Heart right ventricle (tissue), 16 donors: ENCODE data around the gene CRHR1. TPM values are rescaled to one million over a fixed set of nuclear protein-coding genes. Genes with fewer than 3 reads are reported as not detected.

Experiments used
- ATAC-seq, 8 donors: fragments of 200-7000 bp; cut with Tn5 transposase; one replicate each; pipeline ENCODE4 v1.9.1; 2020; ENCODE audit warnings: mild to moderate bottlenecking in 8 of 8, moderate library complexity in 8 of 8, moderate number of reproducible peaks in 1 of 8
- DNase-seq, 2 donors: peaks; one replicate each; pipeline ENCODE4 v3.0.0-alpha.2; 2020
- H3K27ac ChIP-seq, 10 donors: fragments of 200-600 bp; sonication (generic) in 2 of 10; one replicate each; pipeline versions ENCODE4 v1.5.0 to v1.8.0; 2020 to 2022; ENCODE audit warnings: mild to moderate bottlenecking in 3 of 10
- H3K27me3 ChIP-seq, 7 donors: fragments of 200-600 bp; one replicate each; pipeline ENCODE4 v1.8.0; 2021 to 2022; ENCODE audit warnings: mild to moderate bottlenecking in 2 of 7
- H3K36me3 ChIP-seq, 9 donors: fragments of 200-600 bp; sonication (generic) in 1 of 9; one replicate each; pipeline versions ENCODE4 v1.5.0 to v1.8.0; 2020 to 2022; ENCODE audit warnings: mild to moderate bottlenecking in 2 of 9
- H3K4me1 ChIP-seq, 9 donors: fragments of 200-600 bp; sonication (generic) in 1 of 9; one replicate each; pipeline versions ENCODE4 v1.5.0 to v1.8.0; 2020 to 2022; ENCODE audit warnings: mild to moderate bottlenecking in 4 of 9
- H3K4me3 ChIP-seq, 10 donors: fragments of 200-600 bp; sonication (generic) in 2 of 10; one replicate each; pipeline versions ENCODE4 v1.5.0 to v1.8.0; 2020 to 2022; ENCODE audit warnings: mild to moderate bottlenecking in 7 of 10, moderate library complexity in 2 of 10
- H3K9me3 ChIP-seq, 11 donors: fragments of 200-600 bp in 10 of 11; sonication (generic) in 2 of 11; one replicate each; pipeline versions ENCODE4 v1.5.0 to v1.8.0; 2013 to 2022; ENCODE audit warnings: mild to moderate bottlenecking in 2 of 11, control low read depth in 1 of 11, moderate library complexity in 1 of 11
- WGBS, 2 donors: extraction: QIAGEN DNeasy Blood & Tissue Kit; methylation state at CpG; one replicate each; pipeline ENCODE4 v1.1.7; 2013; ENCODE audit warnings: inconsistent platforms in 1 of 2; 5-methylcytosine and 5-hydroxymethylcytosine counted together
- intact Hi-C, 10 donors: fragments of 100-400 bp; cut with DNase I; formaldehyde crosslinking; loops; one replicate each; pipeline versions ENCODE4 v1.11.1 to v1.14.2; 2022
- polyA plus RNA-seq, 2 donors: library from polyadenylated mRNA; stranded (reverse); fragments of 200-250 nt; gene quantifications; one replicate each; pipeline ENCODE4 v1.2.3, GENCODE V29; 2013
- total RNA-seq, 10 donors: library from RNA; stranded (reverse); fragmentation: NEBNext Ultra II Directional in 3 of 10; extraction: Animal tissue kit (Norgen Biotek cat#: 25700) in 3 of 10; gene quantifications; one replicate each; pipeline versions ENCODE4 v1.2.1 to v1.2.4, GENCODE V29; 2021 to 2023
- TF ChIP-seq, protein P1 (sequence below), 9 donors: fragments of 200-600 bp; sonication (generic) in 2 of 9; IDR thresholded peaks; one replicate each; pipeline versions ENCODE4 v1.5.0 to v1.8.0; 2021 to 2022; ENCODE audit warnings: antibody characterized with exemption in 9 of 9, mild to moderate bottlenecking in 5 of 9, moderate library complexity in 1 of 9
- donor health status: Arrhythmogenic right ventricular cardiomyopathy.
- donor health status: ischemic (EF 13 %, LVEDD 7.1; RV severe dilation, severe dysfunction).
- donor health status: healthy with polysubstance abuse.
- donor health status: DM: no; HTN: yes; CAD: no.
- donor health status: DM: no; HTN: no; CAD: no.
- donor health status: ischemic (EF 25% LVEDD 6.9; RV normal size, moderate dysfunction).
- donor health status: ischemic (EF 25% LVEDD 5.7; RV mildly dilated, moderate dysfunction).
- donor health status: healthy.
- donor health status: DM: yes; HTN: yes; CAD: no.
- donor health status: Ischemic cardiomyopathy.
- donor health status: ischemic (EF 35%, LVEDD 5.7; RV mildly dilated, moderate dysfunction).
- donor health status: nonischemic (EF 11% LVEDD 7.7; RV severe dilation, severe dysfunction).
- donor health status: DM: yes; HTN: yes; CAD: no.
- donor health status: PGD.
- donor health status: ischemic (EF 29% LVEDD 5.4; RV normal size, mild dysfunction).
- donor health status: nonischemic (EF 23%, LVEDD 6.1; RV moderate dilation, normal function).

CRHR1 gene
- total and polyA plus RNA-seq, 12 donors, result 0.30 to 0.63 TPM; not detected in 10

DNA sequence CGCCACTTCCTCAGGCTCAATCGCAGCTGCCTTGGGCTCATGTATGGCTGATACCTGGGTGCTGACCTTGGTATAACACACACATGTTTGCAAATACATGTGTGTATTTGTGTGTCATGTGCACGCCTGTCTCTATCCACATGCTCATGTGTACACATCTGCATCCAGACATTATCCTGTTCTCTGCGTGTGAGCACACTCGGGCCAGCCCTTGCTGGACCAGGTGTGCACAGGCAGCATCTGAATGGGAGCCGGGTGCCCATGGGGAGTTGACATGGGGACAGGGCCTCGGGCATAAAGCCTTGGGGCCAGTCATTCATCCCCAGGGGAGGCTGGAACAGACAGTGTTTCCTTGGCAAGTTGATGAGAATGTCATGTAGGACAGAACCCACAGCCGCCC lies 29.1 kb upstream of the CRHR1 start:
- intact Hi-C loops, result no loop called here
- ATAC-seq (no peak), DNase-seq (no peak)
- Histone ChIP-seq H3K4me1 (no peaks in the 10 kb centered on the region), H3K36me3 (no peaks in the 10 kb centered on the region), H3K9me3 (no peaks in the 10 kb centered on the region), H3K4me3 (no peak overlapping the region), H3K27ac (no peak overlapping the region), H3K27me3 (peaks cover 0 to 61% (median 47%) of the 10 kb centered on the region in 7 donors)
- 83 to 85% methylated on average over 8 of the region's 8 CpGs for WGBS, 2 donors
- TF ChIP-seq, protein P1, sequence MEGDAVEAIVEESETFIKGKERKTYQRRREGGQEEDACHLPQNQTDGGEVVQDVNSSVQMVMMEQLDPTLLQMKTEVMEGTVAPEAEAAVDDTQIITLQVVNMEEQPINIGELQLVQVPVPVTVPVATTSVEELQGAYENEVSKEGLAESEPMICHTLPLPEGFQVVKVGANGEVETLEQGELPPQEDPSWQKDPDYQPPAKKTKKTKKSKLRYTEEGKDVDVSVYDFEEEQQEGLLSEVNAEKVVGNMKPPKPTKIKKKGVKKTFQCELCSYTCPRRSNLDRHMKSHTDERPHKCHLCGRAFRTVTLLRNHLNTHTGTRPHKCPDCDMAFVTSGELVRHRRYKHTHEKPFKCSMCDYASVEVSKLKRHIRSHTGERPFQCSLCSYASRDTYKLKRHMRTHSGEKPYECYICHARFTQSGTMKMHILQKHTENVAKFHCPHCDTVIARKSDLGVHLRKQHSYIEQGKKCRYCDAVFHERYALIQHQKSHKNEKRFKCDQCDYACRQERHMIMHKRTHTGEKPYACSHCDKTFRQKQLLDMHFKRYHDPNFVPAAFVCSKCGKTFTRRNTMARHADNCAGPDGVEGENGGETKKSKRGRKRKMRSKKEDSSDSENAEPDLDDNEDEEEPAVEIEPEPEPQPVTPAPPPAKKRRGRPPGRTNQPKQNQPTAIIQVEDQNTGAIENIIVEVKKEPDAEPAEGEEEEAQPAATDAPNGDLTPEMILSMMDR (IDR thresholded peaks at IDR 0.05), result no peak

DNA sequence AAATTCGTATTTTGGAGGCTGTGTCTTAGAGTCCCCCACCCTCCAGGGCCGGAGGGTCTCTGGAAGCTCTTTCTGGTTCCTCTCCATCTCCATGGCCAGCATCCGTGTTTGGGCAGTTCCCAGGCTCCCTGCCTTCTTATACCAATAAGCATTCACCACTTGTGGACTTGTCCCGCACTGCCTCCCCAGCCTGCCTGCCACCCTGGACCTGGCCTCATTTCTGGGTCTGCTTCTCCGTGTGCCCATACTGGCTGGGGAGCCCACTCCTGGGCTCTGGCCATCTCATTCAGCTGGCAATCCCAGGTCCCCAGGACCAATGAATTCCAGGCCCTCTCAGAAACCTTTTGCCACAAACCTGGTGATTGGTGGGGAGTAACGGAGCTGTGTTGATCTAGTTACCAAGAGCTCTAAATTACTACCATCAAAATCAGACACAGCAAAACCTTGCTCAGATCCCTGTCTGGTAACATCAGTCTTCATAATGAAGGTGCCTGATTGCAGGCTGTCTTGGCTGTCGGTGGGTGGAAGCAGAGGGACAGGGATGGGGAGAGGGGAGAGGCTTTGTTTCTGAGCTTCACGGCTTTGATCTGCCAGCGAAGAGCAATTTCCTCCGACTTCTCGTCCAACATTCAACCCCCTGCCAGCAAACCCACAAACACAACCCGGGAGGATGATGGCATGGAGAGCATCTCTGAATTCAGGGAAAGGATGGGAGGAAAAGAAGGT lies 27.7 kb upstream of the CRHR1 start:
- no peak overlapping the region for H3K4me3 ChIP-seq
- TF ChIP-seq, protein P1 (IDR thresholded peaks at IDR 0.05), result no peak
- no peak overlapping the region for H3K27ac ChIP-seq
- ATAC-seq (no peak), DNase-seq (no peak)
- peaks cover 0 to 60% (median 44%) of the 10 kb centered on the region in 7 donors for H3K27me3 ChIP-seq
- no peaks in the 10 kb centered on the region for H3K9me3 ChIP-seq
- H3K36me3 ChIP-seq, result no peaks in the 10 kb centered on the region
- H3K4me1 ChIP-seq, result no peaks in the 10 kb centered on the region
- WGBS, 2 donors, result 54 to 56% methylated on average over 12 of the region's 12 CpGs
- intact Hi-C loops, result no loop called here

DNA sequence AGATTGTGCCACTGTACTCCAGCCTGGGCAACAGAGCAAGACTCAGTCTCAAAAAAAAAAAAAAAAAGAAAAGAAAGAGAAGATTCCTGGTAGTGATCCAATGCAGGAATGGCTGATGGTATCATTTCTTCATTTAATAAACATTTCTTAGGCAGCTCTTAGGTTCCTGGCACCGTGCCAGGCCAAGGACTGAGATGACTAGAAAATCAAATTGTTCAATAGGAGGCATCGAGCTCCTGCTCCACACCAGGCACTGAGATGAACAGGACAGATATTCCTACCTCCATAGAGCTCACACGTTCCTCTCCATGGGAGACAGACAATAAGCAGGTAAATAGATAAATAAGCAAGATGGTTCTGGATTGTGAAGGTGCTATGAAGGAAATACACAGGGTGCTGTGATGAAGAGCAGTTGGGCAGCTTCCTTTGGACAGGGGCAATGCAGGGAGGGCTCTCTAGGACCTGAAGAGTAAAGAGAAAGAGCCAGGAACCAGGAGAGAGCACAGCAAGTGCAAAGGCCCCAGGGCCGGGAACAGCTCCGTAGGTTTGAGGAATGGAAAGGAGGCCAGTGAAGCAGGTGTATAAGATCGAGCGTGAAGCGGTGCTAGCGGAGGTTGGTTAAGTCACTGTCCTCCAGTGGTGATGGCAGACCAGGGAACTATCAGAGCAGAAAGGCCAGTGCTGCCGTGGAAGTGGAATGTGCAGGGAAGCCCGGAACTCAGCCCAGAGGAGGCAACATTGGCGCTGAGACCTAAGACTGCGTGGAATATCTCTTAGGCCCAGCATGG lies 26.5 kb upstream of the CRHR1 start:
- no peak overlapping the region for H3K4me3 ChIP-seq
- H3K9me3 ChIP-seq, result no peaks in the 10 kb centered on the region
- 78 to 80% methylated on average over 13 of the region's 13 CpGs for WGBS, 2 donors
- H3K4me1 ChIP-seq, result no peaks in the 10 kb centered on the region
- no peaks in the 10 kb centered on the region for H3K36me3 ChIP-seq
- TF ChIP-seq, protein P1 (IDR thresholded peaks at IDR 0.05), result no peak
- no peak overlapping the region for H3K27ac ChIP-seq
- peaks cover 0 to 52% (median 41%) of the 10 kb centered on the region in 7 donors for H3K27me3 ChIP-seq
- DNase-seq, result no peak
- intact Hi-C loops, result no loop called here
- ATAC-seq, result no peak

GRCh38 chr17:45758544-45758943 lies 25.6 kb upstream of the CRHR1 start:
- no peak for DNase-seq
- Histone ChIP-seq H3K9me3 (no peaks in the 10 kb centered on the region), H3K36me3 (no peaks in the 10 kb centered on the region), H3K27me3 (peaks cover 0 to 53% (median 42%) of the 10 kb centered on the region in 7 donors), H3K4me3 (no peak overlapping the region), H3K4me1 (no peaks in the 10 kb centered on the region), H3K27ac (no peak overlapping the region)
- intact Hi-C loops, result no loop called here
- TF ChIP-seq, protein P1 (IDR thresholded peaks at IDR 0.05), result no peak
- 63 to 64% methylated on average over 1 of the region's 1 CpG for WGBS, 2 donors
- no peak for ATAC-seq
